A549 (cell line): ENCODE data around the gene IGLON5. TPM values are rescaled to one million over a fixed set of nuclear protein-coding genes. Genes with fewer than 3 reads are reported as not detected.

Experiments used
- ATAC-seq, 2 experiments: fragments of 200-7000 bp in 1 of 2; fragments of >200 bp in 1 of 2; cut with Nextera tagmentation in 1 of 2; cut with Tn5 transposase in 1 of 2; 3 replicates each; pipeline versions ENCODE4 v1.8.0 to v1.9.1; 2018 to 2020; ENCODE audit warnings: mild to moderate bottlenecking in 1 of 2, moderate library complexity in 1 of 2
- CTCF ChIA-PET: fragments of 300-600 bp; sonication (Branson Sonifier 250); formaldehyde crosslinking; extraction: SDS; loops from one replicate; lab custom pipeline; 2021; ENCODE audit warnings: antibody characterized with exemption, inconsistent platforms; lab: Yijun Ruan, JAX
- POLR2A ChIA-PET: fragments of 350-600 bp; formaldehyde crosslinking; extraction: SDS; loops from one replicate; lab custom pipeline; 2021; ENCODE audit warnings: antibody characterized with exemption, inconsistent platforms; lab: Yijun Ruan, JAX
- DNase-seq, 2 experiments: peaks; one replicate each; pipeline versions ENCODE4 v3.0.0 to v3.0.0-alpha.2; 2011 to 2016; ENCODE audit warnings: low read depth in 1 of 2, low spot score in 1 of 2
- FAIRE-seq: peaks from 2 replicates; lab custom pipeline; 2011; peaks lifted over from hg19 to GRCh38; lab: Jason Lieb, UNC
- H3K27ac ChIP-seq, 2 experiments: fragments of >200 bp; sonication (Bioruptor Twin); formaldehyde crosslinking; 3 replicates each; pipeline ENCODE4 v1.5.1; 2016 to 2017
- H3K4me1 ChIP-seq: fragments of >200 bp; sonication (Bioruptor Twin); formaldehyde crosslinking; 3 replicates; pipeline ENCODE4 v1.6.1; 2016
- H3K4me2 ChIP-seq: fragments of >200 bp; sonication (Bioruptor Twin); formaldehyde crosslinking; 3 replicates; pipeline ENCODE4 v1.6.1; 2016
- H3K4me3 ChIP-seq: fragments of >200 bp; sonication (Bioruptor Twin); formaldehyde crosslinking; 3 replicates; pipeline ENCODE4 v1.5.1; 2016
- H3K9me3 ChIP-seq: fragments of >200 bp; sonication (Bioruptor Twin); formaldehyde crosslinking; 3 replicates; pipeline ENCODE4 v1.6.1; 2016
- BHLHE40 ChIP-seq: IDR thresholded peaks from 2 replicates; pipeline ENCODE4 v1.6.1; 2012; ENCODE audit warnings: low read depth, low read length, inconsistent platforms
- CEBPB ChIP-seq, 2 experiments: fragments of >200 bp in 1 of 2; sonication (Bioruptor Twin) in 1 of 2; formaldehyde crosslinking in 1 of 2; IDR thresholded peaks; 2 replicates each; pipeline ENCODE4 v1.6.1; 2012 to 2016
- CHD4 ChIP-seq: fragments of 200-600 bp; sonication (generic); IDR thresholded peaks from 2 replicates; pipeline ENCODE4 v1.6.1; 2016; ENCODE audit warnings: antibody characterized with exemption, mild to moderate bottlenecking, borderline replicate concordance
- EHF ChIP-seq: fragments of 250-450 bp; sonication (Bioruptor Pico); IDR thresholded peaks from 2 replicates; pipeline ENCODE4 v1.5.0; 2020; ENCODE audit warnings: mild to moderate bottlenecking
- EP300 ChIP-seq, 2 experiments: fragments of >200 bp; sonication (Bioruptor Twin); formaldehyde crosslinking; IDR thresholded peaks; 2 replicates in 1 of 2; 3 replicates in 1 of 2; pipeline ENCODE4 v1.6.1; 2016 to 2017
- ESRRA ChIP-seq: fragments of 150-350 bp; IDR thresholded peaks from 2 replicates; pipeline ENCODE4 v1.6.1; 2014; ENCODE audit warnings: mild to moderate bottlenecking, low read length, borderline replicate concordance
- FOSL2 ChIP-seq, 2 experiments: fragments of 450-650 bp in 1 of 2; fragments of >200 bp in 1 of 2; sonication (Bioruptor Twin) in 1 of 2; formaldehyde crosslinking; IDR thresholded peaks; 2 replicates each; pipeline versions ENCODE4 v1.5.0 to v1.6.1; 2016 to 2020; ENCODE audit warnings: mild to moderate bottlenecking in 1 of 2, moderate library complexity in 1 of 2
- HDAC2 ChIP-seq: fragments of 200-600 bp; sonication (generic); IDR thresholded peaks from 2 replicates; pipeline ENCODE4 v1.6.1; 2016
- HES2 ChIP-seq: fragments of >200 bp; sonication (Bioruptor Twin); formaldehyde crosslinking; IDR thresholded peaks from 2 replicates; pipeline ENCODE4 v1.6.1; 2016
- HEYL ChIP-seq: fragments of 250-450 bp; sonication (Bioruptor Pico); IDR thresholded peaks from 2 replicates; pipeline ENCODE4 v1.8.0; 2021; ENCODE audit warnings: mild to moderate bottlenecking, moderate library complexity
- HMGXB4 ChIP-seq: fragments of 250-450 bp; sonication (Bioruptor Pico); IDR thresholded peaks from 2 replicates; pipeline ENCODE4 v1.5.0; 2021; ENCODE audit warnings: mild to moderate bottlenecking, moderate library complexity, borderline replicate concordance
- HOXB5 ChIP-seq: fragments of 250-450 bp; sonication (Bioruptor Pico); IDR thresholded peaks from 2 replicates; pipeline ENCODE4 v1.5.0; 2020; ENCODE audit warnings: mild to moderate bottlenecking, moderate library complexity
- JUN ChIP-seq, 2 experiments: fragments of >200 bp; sonication (Bioruptor Twin); formaldehyde crosslinking; IDR thresholded peaks; 2 replicates in 1 of 2; 3 replicates in 1 of 2; pipeline ENCODE4 v1.6.1; 2016 to 2017
- JUNB ChIP-seq: fragments of >200 bp; sonication (Bioruptor Twin); formaldehyde crosslinking; IDR thresholded peaks from 2 replicates; pipeline ENCODE4 v1.6.1; 2016
- KDM5A ChIP-seq: fragments of 200-600 bp; sonication (generic); IDR thresholded peaks from 2 replicates; pipeline ENCODE4 v1.6.1; 2016; ENCODE audit warnings: antibody characterized with exemption, mild to moderate bottlenecking
- MAX ChIP-seq: IDR thresholded peaks from 2 replicates; pipeline ENCODE4 v1.6.1; 2012
- PHF8 ChIP-seq: fragments of 200-600 bp; sonication (generic); IDR thresholded peaks from 2 replicates; pipeline ENCODE4 v1.6.1; 2016; ENCODE audit warnings: low read depth, mild to moderate bottlenecking, antibody characterized with exemption, moderate library complexity, borderline replicate concordance
- POLR2A ChIP-seq: IDR thresholded peaks from 2 replicates; pipeline ENCODE4 v1.6.1; 2012; ENCODE audit warnings: mild to moderate bottlenecking, low read length
- RAD21 ChIP-seq, 2 experiments: fragments of >200 bp in 1 of 2; sonication (Bioruptor Twin) in 1 of 2; formaldehyde crosslinking in 1 of 2; IDR thresholded peaks in 1 of 2; conservative IDR thresholded peaks in 1 of 2; 2 replicates in 1 of 2; 3 replicates in 1 of 2; pipeline ENCODE4 v1.6.1; 2012 to 2018; ENCODE audit warnings: inconsistent platforms in 1 of 2
- RARB ChIP-seq: fragments of 250-450 bp; sonication (Bioruptor Pico); IDR thresholded peaks from 2 replicates; pipeline ENCODE4 v1.8.0; 2021; ENCODE audit warnings: mild to moderate bottlenecking, moderate library complexity
- REST ChIP-seq: fragments of 200-600 bp; sonication (generic); IDR thresholded peaks from 2 replicates; pipeline ENCODE4 v1.6.1; 2016; ENCODE audit warnings: antibody characterized with exemption, mild to moderate bottlenecking, moderate library complexity
- RFX5 ChIP-seq: fragments of 450-650 bp; IDR thresholded peaks from 2 replicates; pipeline ENCODE4 v1.7.1; 2014; ENCODE audit warnings: antibody characterized with exemption, mild to moderate bottlenecking, moderate library complexity
- ZC3H11A ChIP-seq: fragments of 450-650 bp; IDR thresholded peaks from 2 replicates; pipeline ENCODE4 v1.6.1; 2014; ENCODE audit warnings: antibody characterized with exemption, mild to moderate bottlenecking
- ZFP36 ChIP-seq: fragments of 450-650 bp; IDR thresholded peaks from 2 replicates; pipeline ENCODE4 v1.6.1; 2014; ENCODE audit warnings: borderline replicate concordance; ENCODE audit not compliant: partially characterized antibody
- ZNF302 ChIP-seq: fragments of 250-450 bp; sonication (Bioruptor Pico); IDR thresholded peaks from 2 replicates; pipeline ENCODE4 v1.9.0; 2021; ENCODE audit warnings: inconsistent platforms, mild to moderate bottlenecking, moderate library complexity
- WGBS: methylation state at CpG from one replicate; pipeline ENCODE4 v1.1.6; 2017; ENCODE audit errors: missing lambda C conversion rate; 5-methylcytosine and 5-hydroxymethylcytosine counted together
- polyA plus RNA-seq, 4 experiments: library from polyadenylated mRNA; depleted of rRNA in 3 of 4; stranded (reverse); fragments of >200 nt; fragmentation: RNase III in 1 of 4; extraction: RNeasy Plus Mini Kit Qiagen cat#74134 plus additional on column Dnase treatment in 1 of 4; gene quantifications; 2 replicates in 3 of 4; 3 replicates in 1 of 4; pipeline ENCODE4 v1.2.3, GENCODE V29; 2011 to 2017

Gene IGLON5
- polyA plus RNA-seq, 2 of the 4 experiments (the other 2 are of a cell fraction): 0.04 to 0.06 TPM

GRCh38 chr19:51317376-51317775, 5.9 kb downstream of the IGLON5 start:
- TF ChIP-seq ZFP36: no peak
- TF ChIP-seq BHLHE40: no peak
- no peak for TF ChIP-seq MAX
- TF ChIP-seq CHD4: no peak
- TF ChIP-seq ZNF302 (CRISPR knock-in tag): no peak
- TF ChIP-seq PHF8: no peak
- TF ChIP-seq HES2: no peak
- TF ChIP-seq EHF (CRISPR knock-in tag): no peak
- TF ChIP-seq ESRRA: no peak
- no peak for TF ChIP-seq KDM5A
- TF ChIP-seq RARB: no peak
- no peak for TF ChIP-seq RFX5
- TF ChIP-seq ZC3H11A: no peak
- TF ChIP-seq POLR2A: no peak
- TF ChIP-seq JUN (IDR thresholded peaks at IDR 0.05): no peak
- TF ChIP-seq CEBPB (IDR thresholded peaks at IDR 0.05): no peak
- ATAC-seq: peak in 1 of 2 experiments; percentile 42; a peak in 2 of 6 replicates
- peaks cover 10% of the 10 kb centered on the region for H3K9me3 ChIP-seq
- FAIRE-seq: no peak
- ChIA-PET CTCF (interaction anchor here (1.2 kb wide), 1 partner anchor 21 kb away, joined by 6 read pairs; no protein-coding TSS in a partner anchor), POLR2A (no interaction called here)
- H3K4me3 ChIP-seq: no peak overlapping the region
- H3K27ac ChIP-seq: no peak overlapping the region
- WGBS: 23% methylated on average over 3 of the region's 3 CpGs
- no peak overlapping the region for H3K4me2 ChIP-seq
- DNase-seq: no peak
- H3K4me1 ChIP-seq: no peaks in the 10 kb centered on the region; the same call in 2 of the 3 replicates

GRCh38 chr19:51317968-51318367, 6.5 kb downstream of the IGLON5 start:
- H3K9me3 ChIP-seq: peaks cover 10% of the 10 kb centered on the region
- H3K4me3 ChIP-seq: no peak overlapping the region
- FAIRE-seq (no peak), DNase-seq (no peak), ATAC-seq (no peak)
- no peak for TF ChIP-seq HOXB5 (CRISPR knock-in tag)
- TF ChIP-seq JUNB: no peak
- no peak for TF ChIP-seq KDM5A
- TF ChIP-seq RAD21 (conservative IDR thresholded peaks at IDR 0.05 in 1 of 2, IDR thresholded peaks at IDR 0.05 in 1 of 2): no peak
- no peak for TF ChIP-seq HEYL
- TF ChIP-seq HDAC2: no peak
- no peak for TF ChIP-seq HMGXB4
- no peak for TF ChIP-seq EP300 (IDR thresholded peaks at IDR 0.05)
- TF ChIP-seq REST: no peak
- TF ChIP-seq FOSL2 (IDR thresholded peaks at IDR 0.05): no peak
- TF ChIP-seq FOSL2 (CRISPR knock-in tag; IDR thresholded peaks at IDR 0.05): no peak
- POLR2A ChIA-PET: no interaction called here
- CTCF ChIA-PET: interaction anchor here (0.6 to 1.2 kb wide), 2 partner anchors 20 to 41 kb away, joined by 3 to 6 read pairs; no protein-coding TSS in a partner anchor
- WGBS: 0% methylated on average over 1 of the region's 1 CpG
- no peak overlapping the region for H3K27ac ChIP-seq
- H3K4me2 ChIP-seq: no peak overlapping the region
- no peaks in the 10 kb centered on the region; the same call in 2 of the 3 replicates for H3K4me1 ChIP-seq
